ENCODE measurements around the gene GFPT1.

DNA sequence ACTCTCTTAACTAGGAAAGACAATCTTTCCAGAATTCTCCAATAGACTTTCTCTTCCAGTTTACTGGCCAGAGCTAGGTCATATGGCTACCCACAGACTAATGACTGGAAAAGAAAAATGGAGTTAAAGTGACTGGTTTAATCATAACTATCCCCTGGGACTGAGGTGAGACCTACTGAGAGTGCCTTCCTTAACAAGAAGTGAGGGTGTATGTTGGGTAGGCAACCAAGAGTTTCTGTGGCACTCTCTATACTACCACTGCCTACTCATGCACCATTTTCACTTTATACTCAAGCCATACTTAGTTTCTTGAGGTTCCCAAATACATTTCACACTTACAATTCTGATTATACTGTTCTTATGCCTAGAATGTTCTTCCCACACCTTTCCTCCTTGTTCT is 6.9 kb upstream of the GFPT1 start:
- TF ChIP-seq, protein P1, sequence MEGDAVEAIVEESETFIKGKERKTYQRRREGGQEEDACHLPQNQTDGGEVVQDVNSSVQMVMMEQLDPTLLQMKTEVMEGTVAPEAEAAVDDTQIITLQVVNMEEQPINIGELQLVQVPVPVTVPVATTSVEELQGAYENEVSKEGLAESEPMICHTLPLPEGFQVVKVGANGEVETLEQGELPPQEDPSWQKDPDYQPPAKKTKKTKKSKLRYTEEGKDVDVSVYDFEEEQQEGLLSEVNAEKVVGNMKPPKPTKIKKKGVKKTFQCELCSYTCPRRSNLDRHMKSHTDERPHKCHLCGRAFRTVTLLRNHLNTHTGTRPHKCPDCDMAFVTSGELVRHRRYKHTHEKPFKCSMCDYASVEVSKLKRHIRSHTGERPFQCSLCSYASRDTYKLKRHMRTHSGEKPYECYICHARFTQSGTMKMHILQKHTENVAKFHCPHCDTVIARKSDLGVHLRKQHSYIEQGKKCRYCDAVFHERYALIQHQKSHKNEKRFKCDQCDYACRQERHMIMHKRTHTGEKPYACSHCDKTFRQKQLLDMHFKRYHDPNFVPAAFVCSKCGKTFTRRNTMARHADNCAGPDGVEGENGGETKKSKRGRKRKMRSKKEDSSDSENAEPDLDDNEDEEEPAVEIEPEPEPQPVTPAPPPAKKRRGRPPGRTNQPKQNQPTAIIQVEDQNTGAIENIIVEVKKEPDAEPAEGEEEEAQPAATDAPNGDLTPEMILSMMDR (IDR thresholded peaks at IDR 0.05; ENCODE audit: poor library complexity) = no peak
- TF ChIP-seq EZH2phosphoT487 (IDR thresholded peaks at IDR 0.05; ENCODE audit: low read depth, severe bottlenecking, unreplicated experiment) = no peak

Measured in hepatocyte (in vitro differentiated cells).